Endothelial cell of umbilical vein (primary cell): ENCODE data around the gene FLT3LG. TPM values are rescaled to one million over a fixed set of nuclear protein-coding genes. Genes with fewer than 3 reads are reported as not detected.

Experiments used
- BruUV-seq: library from RNA; stranded (reverse); fragments of 400-500 nt; replicated peaks from 2 replicates; lab custom pipeline; 2021; lab: Mats Ljungman, UMichigan
- CTCF ChIA-PET: fragments of 300-600, 350-600 bp; sonication (Branson Sonifier 250); formaldehyde crosslinking; loops from one replicate; lab custom pipeline; 2021; ENCODE audit warnings: antibody characterized with exemption, inconsistent platforms; lab: Charles Lee
- POLR2A ChIA-PET: fragments of 300-600, 350-600 bp; sonication (Branson Sonifier 250); formaldehyde crosslinking; loops from one replicate; lab custom pipeline; 2021; ENCODE audit warnings: antibody characterized with exemption, inconsistent platforms; lab: Charles Lee
- DNase-seq: peaks from one replicate; pipeline ENCODE4 v3.0.0-alpha.2; 2011; ENCODE audit warnings: low read depth, low spot score
- FAIRE-seq: peaks from 2 replicates; lab custom pipeline; 2011; peaks lifted over from hg19 to GRCh38; lab: Jason Lieb, UNC
- H2AFZ ChIP-seq: 2 replicates; pipeline ENCODE4 v1.6.0; 2012; ENCODE audit warnings: low read depth, low read length, control low read depth, inconsistent platforms
- H3K27ac ChIP-seq: 2 replicates; pipeline ENCODE4 v1.5.1; 2011; ENCODE audit warnings: low read depth, mild to moderate bottlenecking, control low read depth, low read length, moderate library complexity; ENCODE audit not compliant: insufficient read depth
- H3K27me3 ChIP-seq, 2 experiments: 2 replicates each; pipeline versions ENCODE4 v1.6.0 to v1.6.1; 2011; ENCODE audit warnings: low read length in 2 of 2, mixed read lengths in 1 of 2; ENCODE audit not compliant: control insufficient read depth in 2 of 2, insufficient read depth in 2 of 2
- H3K36me3 ChIP-seq, 2 experiments: 2 replicates in 1 of 2; 3 replicates in 1 of 2; pipeline ENCODE4 v1.5.1; 2011; ENCODE audit warnings: low read length in 2 of 2, mild to moderate bottlenecking in 1 of 2, moderate library complexity in 1 of 2; ENCODE audit not compliant: control insufficient read depth in 2 of 2, insufficient read depth in 2 of 2; ENCODE audit errors: extremely low read depth in 1 of 2
- H3K4me1 ChIP-seq: 3 replicates; pipeline ENCODE4 v1.5.1; 2011; ENCODE audit warnings: mild to moderate bottlenecking, low read length; ENCODE audit not compliant: control insufficient read depth, insufficient read depth; ENCODE audit errors: extremely low read depth
- H3K4me2 ChIP-seq: 2 replicates; pipeline ENCODE4 v1.6.1; 2011; ENCODE audit warnings: low read length, control low read depth, mixed read lengths; ENCODE audit not compliant: insufficient read depth
- H3K4me3 ChIP-seq, 3 experiments: fragments of 200-600 bp in 1 of 3; sonication (generic), shearing (Covaris generic) in 1 of 3; replicated peaks in 1 of 3; 2 replicates each; pipeline ENCODE4 v1.5.1; 2011 to 2016; ENCODE audit warnings: control low read depth in 3 of 3, low read length in 3 of 3, mild to moderate bottlenecking in 2 of 3, inconsistent platforms in 1 of 3, low read depth in 1 of 3, moderate library complexity in 1 of 3; ENCODE audit not compliant: insufficient read depth in 1 of 3
- H3K79me2 ChIP-seq: 2 replicates; pipeline ENCODE4 v1.6.0; 2012; ENCODE audit warnings: low read length, inconsistent platforms; ENCODE audit not compliant: control insufficient read depth, insufficient read depth
- H3K9ac ChIP-seq: replicated peaks from 2 replicates; pipeline ENCODE3; 2011; ENCODE audit warnings: low read length, control low read depth; ENCODE audit not compliant: insufficient read depth; ENCODE audit errors: extremely low read depth
- H3K9me1 ChIP-seq: replicated peaks from 3 replicates; pipeline ENCODE4 v1.6.0; 2011; ENCODE audit warnings: mild to moderate bottlenecking, low read length; ENCODE audit not compliant: control insufficient read depth, insufficient read depth; ENCODE audit errors: extremely low read depth
- H3K9me3 ChIP-seq: replicated peaks from 2 replicates; pipeline ENCODE4 v1.5.1; 2012; ENCODE audit warnings: low read length, inconsistent platforms; ENCODE audit not compliant: control insufficient read depth, insufficient read depth
- H4K20me1 ChIP-seq: replicated peaks from 2 replicates; pipeline ENCODE3; 2011; ENCODE audit warnings: mild to moderate bottlenecking, low read length; ENCODE audit not compliant: control insufficient read depth, insufficient read depth; ENCODE audit errors: extremely low read depth
- CTCF ChIP-seq, 2 donors: IDR thresholded peaks; 1 replicate in 1 of 2; 2 replicates in 1 of 2; pipeline ENCODE4 v1.5.1; 2011; ENCODE audit warnings: low read length in 2 of 2, mild to moderate bottlenecking in 2 of 2, moderate library complexity in 2 of 2, control low read depth in 1 of 2, inconsistent platforms in 1 of 2, low read depth in 1 of 2; ENCODE audit not compliant: insufficient read depth in 1 of 2; ENCODE audit errors: extremely low read depth in 1 of 2
- EZH2 ChIP-seq: IDR thresholded peaks from 2 replicates; pipeline ENCODE4 v1.6.1; 2012; ENCODE audit warnings: borderline replicate concordance, low read depth, mild to moderate bottlenecking, moderate library complexity, low read length, inconsistent platforms; ENCODE audit not compliant: severe bottlenecking
- FOS ChIP-seq: IDR thresholded peaks from 2 replicates; pipeline ENCODE4 v1.6.1; 2011; ENCODE audit warnings: mild to moderate bottlenecking, low read length, moderate library complexity, borderline replicate concordance; ENCODE audit not compliant: insufficient read depth
- GATA2 ChIP-seq: IDR thresholded peaks from 2 replicates; pipeline ENCODE4 v1.7.0; 2011; ENCODE audit warnings: low read depth, mild to moderate bottlenecking, moderate library complexity, mixed read lengths, low read length; ENCODE audit not compliant: insufficient read length, insufficient read depth
- JUN ChIP-seq: IDR thresholded peaks from 2 replicates; pipeline ENCODE4 v1.6.1; 2011; ENCODE audit warnings: borderline replicate concordance, low read depth; ENCODE audit not compliant: insufficient read length, insufficient read depth
- MAX ChIP-seq: IDR thresholded peaks from 2 replicates; pipeline ENCODE4 v1.6.1; 2011; ENCODE audit not compliant: insufficient read depth, insufficient read length
- MYC ChIP-seq: IDR thresholded peaks from one replicate; pipeline ENCODE4 v1.6.1; 2011; ENCODE audit warnings: mild to moderate bottlenecking, low read depth, low read length
- POLR2A ChIP-seq: IDR thresholded peaks from 2 replicates; pipeline ENCODE4 v1.6.1; 2012; ENCODE audit warnings: low read depth, mild to moderate bottlenecking, control low read depth, low read length
- POLR2AphosphoS5 ChIP-seq: IDR thresholded peaks from 2 replicates; pipeline ENCODE4 v1.6.1; 2012; ENCODE audit warnings: low read depth, mild to moderate bottlenecking, control low read depth, low read length, moderate library complexity; ENCODE audit not compliant: insufficient read depth
- dilution Hi-C: fragments of 300-500 bp; cut with MboI; formaldehyde crosslinking; loops from one replicate; pipeline ENCODE4 v1.15.0; 2019; ENCODE audit warnings: low sequenced_read_pairs; ENCODE audit not compliant: extremely low pct_ligation_motif_present
- intact Hi-C: fragments of 100-400 bp; cut with micrococcal nuclease; formaldehyde crosslinking; loops from one replicate; pipeline ENCODE4 v1.10.0; 2022
- polyA plus RNA-seq, 4 experiments: library from polyadenylated mRNA; depleted of rRNA in 3 of 4; stranded (reverse) in 3 of 4; unstranded in 1 of 4; fragments of >200 nt; gene quantifications; 2 replicates each; pipeline versions ENCODE4 v1.2.1 to v1.2.3, GENCODE V29; 2011 to 2012; ENCODE audit warnings: missing spikeins in 1 of 4
- total RNA-seq: library from RNA; stranded (reverse); gene quantifications from 2 replicates; pipeline ENCODE4 v1.2.3, GENCODE V29; 2021

Gene FLT3LG
- total and polyA plus RNA-seq, 2 donors (not counting 3 experiments of a cell fraction or from before 2014, with no cell fraction given), result 5.0 to 5.7 TPM

- DNase-seq, result no peak
- Histone ChIP-seq H3K4me2 (no peak overlapping the region), H3K27ac (no peak overlapping the region), H3K9ac (no peak overlapping the region), H3K27me3 (no peaks in the 10 kb centered on the region), H3K4me3 (no peak overlapping the region), H3K36me3 (no peaks in the 10 kb centered on the region), H3K9me3 (no peaks in the 10 kb centered on the region), H3K9me1 (no peaks in the 10 kb centered on the region), H2AFZ (no peak overlapping the region), H3K79me2 (peaks cover 2% of the 10 kb centered on the region), H4K20me1 (no peaks in the 10 kb centered on the region), H3K4me1 (peaks cover 6% of the 10 kb centered on the region)
- CTCF ChIA-PET, result no interaction called here
- BruUV-seq, result no TSS peak
- intact Hi-C loops (no loop called here), dilution Hi-C loops (no loop called here)
- no peak for TF ChIP-seq JUN
- TF ChIP-seq MYC, result no peak
- no peak for TF ChIP-seq EZH2
- no peak for TF ChIP-seq FOS
- TF ChIP-seq GATA2, result no peak
- no peak for TF ChIP-seq MAX
- TF ChIP-seq CTCF (IDR thresholded peaks at IDR 0.05; ENCODE audit: extremely low read depth in 1 of 2, insufficient read depth in 1 of 2, low read depth in 1 of 2, low read length in 2 of 2), result no peak
- no peak for TF ChIP-seq POLR2A
- no peak for TF ChIP-seq POLR2AphosphoS5
- POLR2A ChIA-PET, result no interaction called here
- FAIRE-seq, result no peak
Measured at GRCh38 chr19:49458567-49458903, 15.5 kb upstream of the FLT3LG start.
